GM21515 (cell line): ENCODE results near the gene ART4.

Source experiments
- ATAC-seq: cut with Tn5 transposase; IDR thresholded peaks from one replicate; pipeline ENCODE4 v1.9.1; 2021; ENCODE audit not compliant: unreplicated experiment

ART4 gene

DNA sequence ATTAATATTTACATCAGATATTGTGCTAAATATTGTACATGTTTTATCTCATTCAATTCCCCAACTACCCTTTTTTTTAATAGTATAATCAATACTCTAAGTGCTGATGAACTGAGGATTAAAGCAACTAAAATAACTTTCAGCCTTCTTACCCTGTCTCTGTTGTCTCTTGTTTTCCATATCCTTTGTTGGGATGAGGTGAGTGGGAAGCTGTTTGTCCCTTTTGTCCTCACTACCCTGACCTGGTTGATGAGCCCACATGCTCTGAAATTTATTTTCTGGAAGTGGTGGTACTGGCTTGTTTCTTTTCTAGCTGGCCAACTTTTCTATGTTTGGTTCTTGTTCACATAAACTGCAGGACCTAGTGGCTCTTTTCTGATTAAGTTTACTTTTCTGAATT, 9.6 kb upstream of the ART4 start:
- ATAC-seq: no peak

DNA sequence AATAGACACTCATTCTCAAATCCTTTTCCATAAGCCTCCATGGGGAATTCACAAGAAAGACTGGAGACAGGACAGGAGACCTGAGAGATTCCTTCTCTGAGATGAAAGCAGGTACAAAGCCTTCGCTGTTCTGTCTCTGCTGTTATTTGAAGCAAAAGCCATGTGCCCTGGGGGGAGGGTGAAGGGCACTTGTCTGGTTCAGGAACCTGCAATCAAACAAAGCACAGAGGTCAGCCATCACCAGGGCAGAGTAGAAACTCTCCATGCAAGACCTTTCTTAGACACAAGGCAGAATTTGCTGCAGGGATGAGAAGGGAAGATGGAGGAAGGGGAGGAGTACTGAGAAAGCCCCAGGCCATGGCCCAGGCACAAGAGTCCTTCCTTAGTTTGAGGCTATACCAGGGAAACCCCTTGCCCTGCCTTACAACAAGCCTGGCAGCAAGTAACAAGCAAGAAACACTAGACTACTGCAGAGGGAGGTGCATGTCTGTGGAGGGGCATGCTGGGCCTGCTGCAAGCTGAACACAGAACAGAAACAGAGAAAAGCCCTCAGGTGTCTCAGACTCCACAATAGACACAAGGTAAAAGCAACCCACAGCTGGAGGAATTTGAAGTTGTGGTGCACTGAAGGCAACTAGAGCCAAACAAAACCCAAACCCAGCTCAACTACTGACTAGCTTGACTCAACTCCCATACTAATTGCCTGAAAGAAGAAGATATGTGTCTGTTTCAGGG, 7.8 kb upstream of the ART4 start:
- peak; percentile 82 for ATAC-seq

DNA sequence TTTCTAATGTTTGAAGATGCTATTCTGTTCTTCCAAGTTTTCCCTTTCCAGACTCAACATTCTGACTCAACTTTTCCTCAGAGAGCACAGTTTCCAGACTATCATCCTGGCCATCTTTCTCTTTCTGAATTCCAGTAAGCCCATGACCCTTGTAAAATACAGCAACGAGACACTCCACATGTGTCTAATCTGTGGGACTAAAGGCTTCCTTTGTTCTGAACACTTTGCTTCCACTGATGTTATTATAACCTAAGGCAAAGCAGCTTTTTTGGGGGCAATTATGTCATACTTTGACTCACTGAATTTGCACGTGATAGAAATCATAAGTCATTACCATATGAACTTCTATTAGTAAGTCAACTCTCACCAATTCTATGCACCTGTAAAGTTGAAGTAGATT, 6.3 kb upstream of the ART4 start:
- no peak for ATAC-seq

DNA sequence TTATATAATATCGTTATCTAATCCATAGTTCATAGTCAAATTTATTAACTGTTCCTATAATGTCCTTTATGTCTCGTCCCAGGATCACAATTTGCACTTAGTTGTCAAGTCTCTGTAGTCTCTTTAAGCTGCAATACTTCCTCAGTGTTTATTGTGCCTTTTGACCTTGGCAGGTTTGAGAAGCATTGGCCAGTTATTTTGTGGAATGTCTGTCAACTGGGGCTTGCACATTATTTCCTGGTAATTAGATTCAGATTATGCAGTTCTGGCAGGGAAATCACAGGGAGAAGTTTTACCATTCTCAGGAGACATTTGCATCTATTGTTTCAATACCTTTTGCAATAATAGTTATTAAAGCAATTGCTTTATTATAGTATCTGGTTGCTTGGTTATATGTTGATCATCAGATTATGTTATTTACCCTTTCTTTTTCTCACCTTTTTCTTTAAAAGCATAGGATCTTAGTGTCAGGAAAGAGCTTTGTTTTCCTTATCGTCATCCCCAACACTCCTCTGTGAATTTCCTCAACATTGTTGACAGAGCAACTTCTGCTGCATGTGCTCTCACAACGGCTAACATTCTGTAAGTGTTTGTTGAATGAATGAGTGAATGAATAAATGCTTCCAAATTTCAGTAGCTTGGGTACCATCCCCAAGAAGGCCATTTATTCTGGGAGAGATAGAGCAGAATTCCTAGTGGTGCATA, 3.7 kb upstream of the ART4 start:
- no peak for ATAC-seq

DNA sequence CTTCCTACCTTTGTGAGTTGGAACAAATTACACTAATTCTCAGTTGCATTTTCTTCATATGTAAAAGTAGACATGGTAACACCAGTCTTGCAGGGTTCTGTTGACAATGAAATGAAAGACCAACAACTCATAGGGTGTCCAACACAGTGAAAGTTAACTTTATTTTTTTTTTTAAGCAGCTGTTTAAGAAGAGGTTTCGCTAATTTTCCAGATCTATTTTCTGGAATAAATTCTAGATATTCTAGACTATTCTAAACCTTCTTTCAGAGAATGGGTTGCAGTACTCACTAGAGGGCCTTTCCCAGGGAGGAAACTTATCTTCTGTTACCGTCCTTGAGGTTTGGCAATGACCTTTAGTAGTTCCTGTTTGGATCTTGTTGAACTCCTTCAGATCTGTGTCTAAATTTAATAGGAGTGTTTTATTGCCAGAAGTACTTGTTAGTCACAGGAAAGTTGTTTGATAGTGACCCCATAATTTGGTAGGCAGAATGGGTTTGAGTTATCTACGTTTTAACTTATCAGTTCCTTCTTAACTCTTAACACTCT, 2.8 kb upstream of the ART4 start:
- ATAC-seq: no peak

DNA sequence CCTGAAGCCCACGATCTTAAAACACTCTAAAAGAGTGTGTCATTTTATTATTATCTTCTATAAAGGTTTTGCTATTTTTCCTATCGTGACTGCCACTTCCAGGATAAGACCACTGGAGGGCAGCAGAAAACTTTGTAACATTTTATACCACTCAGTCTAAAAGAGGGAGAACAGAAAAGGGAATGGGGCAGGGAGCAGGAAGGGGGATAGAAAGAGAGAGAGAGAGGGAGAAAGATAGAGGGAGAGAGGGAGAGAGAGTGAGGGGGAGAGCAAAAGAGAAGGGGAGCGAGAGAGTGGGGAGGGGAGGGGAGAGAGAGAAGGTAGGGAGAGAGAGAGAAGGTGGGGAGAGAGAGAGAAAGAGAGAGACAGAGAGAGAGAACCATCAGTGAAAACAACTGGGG, 2.0 kb upstream of the ART4 start:
- no peak for ATAC-seq

DNA sequence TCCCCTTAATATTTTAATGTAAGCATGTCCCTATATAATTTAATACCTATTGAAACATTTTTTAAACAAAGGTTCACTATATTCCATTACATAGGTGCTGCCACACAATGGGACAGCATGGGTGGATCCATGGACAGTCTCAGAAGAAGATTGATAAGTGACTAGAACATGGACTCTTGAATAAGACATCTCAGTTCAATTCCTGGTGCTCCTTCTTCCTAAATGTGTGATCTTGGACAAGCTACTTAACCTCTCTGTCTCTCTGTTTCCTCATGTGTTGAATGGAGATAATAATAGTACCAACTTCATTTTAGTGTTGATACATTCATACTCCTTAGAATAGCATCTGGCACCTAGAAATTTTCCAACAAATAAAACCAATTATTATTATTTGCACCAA, 1.1 kb upstream of the ART4 start:
- ATAC-seq: no peak

DNA sequence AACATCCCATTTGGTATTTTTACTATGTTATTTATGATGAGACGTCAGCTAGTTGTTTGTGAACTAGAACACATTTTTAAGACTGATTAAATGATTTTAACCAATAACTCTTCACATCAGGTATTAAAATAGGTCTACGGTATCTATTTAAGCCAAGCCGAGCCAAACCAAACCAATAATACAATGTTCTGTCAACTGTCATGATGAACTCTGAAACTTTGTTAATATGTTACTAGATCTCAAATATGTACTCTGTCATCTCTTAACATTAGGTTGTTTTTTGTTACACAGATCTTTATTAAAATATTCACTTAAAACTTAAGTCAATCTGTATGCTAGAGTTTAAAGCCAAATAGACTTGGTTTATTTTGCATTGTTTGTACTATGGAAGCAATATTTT, 1.0 kb downstream of the ART4 start:
- no peak for ATAC-seq

DNA sequence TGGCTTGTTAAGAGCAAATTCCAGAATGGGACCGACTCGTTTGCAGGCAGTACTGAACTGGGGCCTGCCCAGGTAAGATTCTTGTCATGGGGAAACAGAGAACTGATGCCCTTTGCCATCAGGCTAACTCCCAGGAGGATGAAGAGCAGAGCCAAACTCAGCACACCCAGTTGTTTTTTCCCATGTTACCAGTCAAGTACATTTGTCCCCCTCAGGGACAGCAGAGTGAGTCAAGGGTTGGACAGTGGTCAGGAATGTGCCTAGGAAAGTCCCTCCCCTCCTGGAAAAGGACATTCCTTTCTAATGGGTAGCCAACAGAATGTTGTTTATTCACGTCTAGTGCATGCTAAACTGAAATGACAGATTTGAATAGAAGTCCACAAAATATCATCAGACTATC, 1.6 kb downstream of the ART4 start:
- ATAC-seq: no peak

DNA sequence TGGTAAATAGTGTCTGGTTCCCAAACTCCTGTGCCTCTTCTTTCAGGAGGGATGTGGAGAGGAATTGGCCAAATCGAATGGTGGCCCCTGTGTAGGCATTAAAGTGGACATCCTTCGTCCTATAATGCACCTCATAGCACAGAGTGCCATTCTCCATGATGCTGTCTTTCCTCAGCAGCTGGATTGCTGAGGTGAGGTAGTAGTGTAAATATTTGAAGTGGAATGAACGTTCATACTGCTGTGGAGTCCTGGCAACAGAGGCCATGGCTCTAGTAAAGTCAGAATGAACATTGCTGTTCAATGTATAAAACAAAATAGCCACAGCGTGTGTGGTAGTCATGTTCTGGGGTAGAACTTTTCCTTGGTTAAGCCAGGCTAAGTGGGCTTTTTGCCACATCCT, 2.7 kb downstream of the ART4 start:
- ATAC-seq: no peak

DNA sequence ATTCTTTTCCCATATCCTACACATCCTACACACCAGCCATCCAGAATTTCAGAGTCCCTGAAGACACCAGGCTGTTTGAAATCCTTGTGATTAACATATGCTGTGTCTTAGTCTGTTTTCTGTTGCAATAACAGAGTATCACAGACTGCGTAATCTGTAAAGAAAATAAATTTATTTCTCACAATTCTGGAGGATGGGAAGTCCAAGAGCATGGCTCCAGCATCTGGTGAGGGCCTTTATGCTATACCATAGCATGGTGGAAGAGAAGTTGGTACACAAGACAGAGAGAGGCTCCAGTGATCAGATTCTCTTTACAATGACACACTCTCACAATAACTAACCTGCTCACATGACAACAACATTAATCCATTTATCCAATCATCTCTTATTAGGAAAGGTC, 4.1 kb downstream of the ART4 start:
- ATAC-seq: no peak

DNA sequence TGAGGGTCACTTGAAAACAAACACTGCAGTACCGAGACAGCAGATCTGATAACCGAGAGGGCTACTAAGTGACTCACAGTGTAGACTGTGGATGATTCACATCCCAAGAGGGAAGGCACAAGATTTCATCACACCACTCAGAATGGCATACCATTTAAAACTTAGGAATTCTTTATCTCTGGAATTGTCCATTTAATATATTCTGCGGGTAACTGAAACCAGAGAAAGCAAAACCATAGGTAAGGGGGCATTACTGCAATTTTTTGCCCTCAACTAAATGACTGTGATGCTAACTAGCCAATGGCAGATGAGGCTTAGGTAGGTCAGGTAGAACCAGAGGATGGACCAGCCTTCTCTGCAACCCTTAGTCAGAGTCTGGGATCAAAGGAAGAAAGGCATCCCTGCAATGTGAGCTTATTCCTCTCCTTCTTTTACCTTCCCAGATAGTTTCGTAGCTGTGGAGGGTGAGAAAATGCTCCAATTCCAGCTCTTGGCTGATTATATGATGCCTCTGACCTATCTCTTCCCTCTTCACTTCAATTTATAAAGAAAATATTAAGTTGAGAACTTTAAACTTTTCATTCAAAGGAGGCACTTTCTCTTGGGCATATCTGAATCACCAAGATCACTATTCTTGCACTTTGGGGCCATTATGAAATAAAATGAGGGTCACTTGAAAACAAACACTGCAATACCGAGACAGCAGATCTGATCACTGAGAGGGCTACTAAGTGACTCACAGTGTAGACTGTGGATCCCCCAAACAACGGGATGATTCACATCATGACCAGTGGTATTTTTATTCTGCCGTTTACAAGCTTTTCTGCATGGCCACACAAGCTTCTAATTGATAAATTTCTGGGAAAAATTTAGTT, 6.8 kb downstream of the ART4 start:
- ATAC-seq: no peak

DNA sequence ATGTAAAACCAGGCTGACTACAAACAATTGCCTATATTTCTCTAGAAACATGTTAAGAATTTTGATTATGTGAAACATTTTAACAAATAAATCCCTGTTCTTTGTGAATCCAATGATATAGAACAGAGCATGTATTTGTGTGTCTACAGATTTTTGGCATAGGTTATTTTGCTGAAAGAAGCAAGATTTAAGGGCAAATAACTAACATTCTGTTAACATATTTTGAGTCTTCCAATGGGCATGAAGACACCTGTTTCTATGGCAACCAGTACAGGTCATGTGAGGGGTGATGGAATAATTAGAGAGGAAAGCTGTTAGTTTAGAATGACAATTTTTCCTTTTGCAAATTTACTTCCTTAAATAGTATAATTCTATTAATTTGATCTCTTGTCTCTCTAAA, 8.8 kb downstream of the ART4 start:
- ATAC-seq: no peak

DNA sequence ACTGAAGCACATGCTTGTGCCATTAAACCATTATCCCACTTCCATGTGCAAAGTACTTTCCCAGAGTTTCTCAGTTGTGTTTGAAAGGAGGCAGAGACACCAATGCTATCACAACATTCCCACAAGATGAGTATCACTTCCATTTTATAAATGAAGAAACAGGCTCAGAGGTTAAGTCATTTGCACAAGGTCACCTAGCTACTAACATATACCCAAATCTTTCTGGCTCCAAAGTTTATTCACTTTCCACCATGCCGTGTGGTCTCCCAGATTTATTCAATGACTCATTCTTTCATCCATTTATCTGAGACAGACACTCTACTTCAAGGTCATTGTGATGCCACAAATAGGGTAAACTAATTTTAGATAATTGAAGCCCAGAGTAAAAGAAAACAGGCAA, 9.4 kb downstream of the ART4 start:
- ATAC-seq: no peak

DNA sequence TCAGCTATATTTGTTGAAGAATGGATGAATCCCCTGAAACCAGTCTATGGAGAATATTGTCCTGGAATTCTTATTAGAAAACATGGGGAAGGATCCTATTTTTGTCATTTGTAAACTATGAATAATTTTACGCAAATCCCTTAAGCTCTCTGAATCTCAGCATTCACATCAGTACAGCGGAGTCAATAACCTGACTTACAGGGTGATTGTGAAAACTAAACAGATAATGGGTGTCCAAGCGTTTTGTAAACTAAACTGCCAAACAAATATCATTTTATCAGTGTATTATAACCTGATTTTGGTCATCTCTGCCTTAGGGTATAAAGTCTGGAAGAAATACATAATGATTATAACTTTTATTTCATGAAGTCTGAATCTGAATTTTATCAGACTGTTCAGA, 10.0 kb downstream of the ART4 start:
- no peak for ATAC-seq

DNA sequence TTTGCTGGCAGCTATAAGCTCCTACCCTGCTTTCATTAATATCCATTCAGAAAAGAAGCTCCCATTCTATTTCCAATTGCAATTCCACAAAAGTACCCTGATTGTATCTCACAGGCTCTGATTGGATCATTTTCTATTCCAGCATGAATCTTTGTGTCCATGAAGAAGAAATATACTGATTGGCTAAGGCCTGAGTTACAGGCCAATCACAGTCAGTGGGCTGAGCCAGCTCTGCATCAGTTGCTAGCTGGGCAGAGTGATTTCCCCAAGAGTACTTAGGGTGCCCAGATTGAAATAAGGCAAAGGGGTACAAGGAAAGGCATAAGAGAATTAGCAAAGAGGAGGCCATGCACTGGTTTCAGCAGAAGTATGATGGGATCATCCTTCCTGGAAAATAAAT, 14.4 kb downstream of the ART4 start:
- peak; percentile 67 for ATAC-seq

DNA sequence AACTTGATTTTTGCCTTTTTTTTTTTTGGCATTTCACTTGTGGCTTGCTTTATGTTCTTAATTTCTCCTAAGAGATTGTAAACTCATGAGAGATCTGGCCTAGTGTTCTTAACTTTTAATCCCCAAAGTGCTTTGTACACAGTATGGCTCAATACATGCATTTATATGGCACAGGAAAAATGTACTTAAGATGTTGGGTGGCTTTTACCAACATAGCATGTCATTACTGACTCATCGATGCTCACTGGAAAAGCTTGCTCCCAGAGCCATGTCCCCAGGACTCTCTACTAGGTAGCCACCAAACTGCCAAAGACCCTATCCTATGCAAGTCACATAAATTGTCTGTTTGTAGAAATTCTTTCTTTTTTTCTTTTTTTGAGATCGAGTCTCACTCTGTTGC, 16.3 kb downstream of the ART4 start:
- no peak for ATAC-seq

DNA sequence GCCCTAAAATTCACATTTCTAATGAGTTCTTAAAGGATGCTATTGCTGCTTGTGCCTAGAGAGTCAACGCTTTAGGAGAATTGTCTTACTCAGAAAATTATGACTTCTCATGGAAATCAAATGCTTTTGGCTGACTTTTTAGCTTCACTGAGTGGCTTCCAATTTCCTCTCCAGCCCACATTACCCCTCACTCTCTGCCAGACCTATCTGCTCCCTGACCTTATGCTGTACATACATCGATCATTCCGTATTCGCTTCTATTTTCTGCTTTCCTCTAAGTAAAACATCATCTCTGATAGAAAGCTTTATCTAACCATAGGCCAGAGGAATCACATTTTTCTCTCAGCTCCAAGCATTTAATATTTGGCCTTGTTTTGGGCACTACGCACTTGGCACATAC, 16.8 kb downstream of the ART4 start:
- ATAC-seq: no peak

DNA sequence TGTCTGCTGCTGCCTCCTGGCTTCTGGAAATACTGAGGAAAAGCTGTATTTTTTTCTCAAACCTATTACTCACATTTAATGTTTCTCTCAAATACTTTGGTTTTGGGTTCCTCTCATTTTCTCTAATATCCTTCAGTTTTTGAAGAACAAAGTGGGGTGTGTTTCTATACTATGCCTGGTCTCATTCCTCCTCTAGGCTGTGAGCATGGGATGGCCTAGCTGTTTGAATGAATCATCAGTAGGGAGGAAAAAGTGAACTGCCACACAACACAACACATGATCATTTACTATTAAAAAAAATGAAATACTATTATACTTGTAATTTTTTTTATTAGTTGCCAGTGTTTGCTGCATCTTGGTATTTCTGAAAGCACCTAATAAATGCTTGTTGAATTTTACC, 18.1 kb downstream of the ART4 start:
- no peak for ATAC-seq

DNA sequence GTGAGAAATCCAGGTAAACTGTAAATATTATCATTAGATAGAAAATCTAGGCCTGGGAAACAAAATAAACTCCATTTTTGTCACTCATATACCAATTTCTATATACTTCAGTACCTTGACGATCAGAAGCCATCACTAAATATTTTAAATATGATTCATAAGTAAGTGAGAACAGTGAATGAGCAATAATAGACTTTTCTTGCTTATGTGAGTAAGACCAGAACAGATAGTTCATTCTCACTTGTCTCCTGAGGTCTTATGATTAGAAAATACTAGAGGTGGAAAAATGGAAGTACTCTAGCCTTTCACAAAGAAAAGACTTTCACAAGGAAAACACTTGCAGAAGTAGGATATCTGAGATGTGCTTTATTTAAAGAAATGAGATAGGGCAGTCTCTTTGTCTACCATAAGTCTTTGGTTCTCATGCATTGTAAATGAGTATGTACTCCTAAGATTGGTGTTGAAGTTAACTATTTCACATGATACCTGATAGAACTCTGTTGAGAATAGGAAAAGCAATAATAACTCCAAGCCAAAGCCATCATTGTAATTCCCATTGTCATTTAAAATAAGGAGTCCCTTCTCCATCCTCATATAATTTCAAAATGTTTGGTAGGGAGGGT, 19.2 kb downstream of the ART4 start:
- ATAC-seq: no peak

DNA sequence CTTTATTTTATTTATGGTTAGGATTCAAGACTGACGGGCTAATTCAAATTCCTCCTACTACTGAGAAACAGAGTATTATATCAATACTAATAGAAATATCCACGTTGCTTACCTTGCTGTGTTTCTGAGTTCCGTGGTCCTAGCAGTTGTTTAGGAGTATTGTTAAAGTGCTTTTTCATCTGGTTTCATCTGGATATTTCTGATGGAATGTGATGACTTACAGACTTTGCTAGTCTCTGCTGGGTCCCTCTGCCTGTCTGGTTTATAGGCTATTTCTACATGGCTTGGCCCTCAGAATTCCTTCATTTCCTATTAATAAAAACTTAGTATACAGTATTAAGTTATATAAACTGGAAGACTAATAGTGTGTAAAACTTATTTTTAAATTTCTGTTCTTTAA, 29.3 kb downstream of the ART4 start, which contains the start of gene SMCO3:
SMCO3 (minus strand) TSS at position 169 of the 400 bp plus-strand sequence. CDS start 7,502 bp downstream, outside the sequence.
- no peak for ATAC-seq
